Stimulated activated naive B cell treated with anti-CD40 and anti-IgM and Interleukin-4, amounts not matched to agents 10 μg/mL and 1 μg/mL and 100 μg/mL, for 72 hours (primary cell): ENCODE data around the gene GYS1.
"Not testable (repeated sequence)": the region's sequence is repeated elsewhere in the genome, so short reads cannot be mapped to it uniquely, and the experiment has no call there.

Source experiments
- ATAC-seq, 2 donors: fragments of 150-1000 bp; cut with Tn5 transposase; replicated peaks; 2 replicates each; pipeline ENCODE4 v1.10.0; 2021; ENCODE audit warnings: moderate library complexity in 1 of 2
- DNase-seq: peaks from one replicate; pipeline ENCODE4 v3.0.0; 2021
- H3K27ac Mint-ChIP-seq: one replicate; pipeline ENCODE4 v1.8.0; 2022; ENCODE audit warnings: mild to moderate bottlenecking, mixed read lengths
- H3K27me3 Mint-ChIP-seq, 2 donors: one replicate each; pipeline ENCODE4 v1.8.0; 2022; ENCODE audit warnings: mixed read lengths in 2 of 2
- H3K36me3 Mint-ChIP-seq, 2 donors: one replicate each; pipeline ENCODE4 v1.8.0; 2022; ENCODE audit warnings: mixed read lengths in 2 of 2, mild to moderate bottlenecking in 1 of 2
- H3K4me1 Mint-ChIP-seq, 2 donors: one replicate each; pipeline ENCODE4 v1.8.0; 2022; ENCODE audit warnings: mixed read lengths in 2 of 2, mild to moderate bottlenecking in 1 of 2
- H3K4me3 Mint-ChIP-seq, 2 donors: one replicate each; pipeline ENCODE4 v1.8.0; 2022; ENCODE audit warnings: mild to moderate bottlenecking in 2 of 2, mixed read lengths in 2 of 2, moderate library complexity in 1 of 2
- H3K9me3 Mint-ChIP-seq, 2 donors: one replicate each; pipeline ENCODE4 v1.8.0; 2022; ENCODE audit warnings: mixed read lengths in 2 of 2, mild to moderate bottlenecking in 1 of 2

GYS1 gene

DNA sequence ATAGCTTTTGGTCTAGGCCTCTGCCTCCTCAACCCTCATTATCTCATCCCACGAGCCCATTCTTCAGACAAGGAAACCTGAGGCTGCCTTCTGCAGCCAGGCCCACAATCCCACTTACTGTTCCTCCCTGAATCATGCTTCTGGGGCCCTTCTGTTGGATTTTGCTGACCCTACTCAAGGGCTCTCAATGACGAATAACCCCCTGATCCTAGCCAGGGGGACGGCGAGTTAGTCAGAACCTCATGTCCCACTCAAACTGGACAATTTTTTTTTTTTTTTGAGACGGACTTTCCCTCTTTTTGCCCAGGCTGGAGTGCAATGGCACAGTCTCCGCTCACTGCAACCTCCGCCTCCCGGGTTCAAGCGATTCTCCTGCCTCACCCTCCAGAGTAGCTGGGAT lies 29.0 kb upstream of the GYS1 start:
- H3K27me3 Mint-ChIP-seq, result peaks cover 5 to 23% of the 10 kb centered on the region in 2 donors
- H3K27ac Mint-ChIP-seq, result no peak overlapping the region
- ATAC-seq (no peak), DNase-seq (no peak)
- no peaks in the 10 kb centered on the region for H3K9me3 Mint-ChIP-seq
- H3K36me3 Mint-ChIP-seq, result no peaks in the 10 kb centered on the region
- H3K4me1 Mint-ChIP-seq, result peaks cover 20 to 36% of the 10 kb centered on the region in 2 donors
- H3K4me3 Mint-ChIP-seq, result no peak overlapping the region

DNA sequence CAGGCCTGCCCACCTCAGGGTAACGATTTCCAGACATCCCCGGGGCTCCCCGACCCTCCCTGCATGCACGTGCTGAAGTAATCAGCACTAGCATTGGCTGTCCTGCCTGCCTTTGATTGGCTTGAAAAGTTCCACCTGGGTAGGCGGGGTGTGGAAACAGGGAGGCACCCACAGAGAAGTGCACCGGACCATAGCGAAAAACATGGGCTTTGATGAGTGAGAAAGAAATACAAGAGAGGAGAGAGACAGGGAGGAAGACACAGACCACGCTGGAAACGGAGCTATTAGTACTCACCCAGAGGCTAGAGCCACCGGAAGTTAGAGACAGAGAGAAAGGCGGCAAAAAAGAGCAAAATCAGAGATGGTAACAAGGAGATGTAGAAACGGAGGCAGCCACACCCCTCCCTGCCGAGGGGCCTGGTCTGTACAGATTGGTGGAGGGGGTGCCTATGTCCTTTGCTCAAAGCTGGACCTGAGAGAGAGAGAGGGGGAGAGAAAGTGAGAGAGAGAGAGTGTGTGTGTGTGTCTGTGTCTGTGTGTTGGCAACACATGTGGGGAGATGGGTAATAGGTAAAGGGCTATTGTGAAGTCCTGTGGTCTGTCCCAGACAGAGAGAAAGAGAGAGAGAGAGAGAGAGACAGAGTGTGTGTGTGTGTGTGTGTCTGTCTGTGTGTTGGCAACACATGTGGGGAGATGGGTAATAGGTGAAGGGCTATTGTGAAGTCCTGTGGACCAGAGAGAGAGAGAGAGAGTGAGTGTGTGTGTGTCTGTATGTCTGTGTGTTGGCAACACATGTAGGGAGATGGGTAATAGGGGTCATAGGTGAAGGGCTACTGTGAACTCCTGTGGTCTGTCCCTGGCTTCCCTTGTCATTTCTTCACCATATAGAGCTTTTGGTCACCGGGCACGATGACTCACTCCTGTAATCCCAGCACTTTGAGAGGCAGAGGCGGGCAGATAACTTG lies 28.1 kb upstream of the GYS1 start:
- no peak overlapping the region for H3K27ac Mint-ChIP-seq
- no peaks in the 10 kb centered on the region for H3K9me3 Mint-ChIP-seq
- H3K4me3 Mint-ChIP-seq, result no peak overlapping the region
- DNase-seq (no peak), ATAC-seq (no peak)
- peaks cover 20 to 41% of the 10 kb centered on the region in 2 donors for H3K4me1 Mint-ChIP-seq
- peaks cover 4 to 6% of the 10 kb centered on the region in 2 donors for H3K36me3 Mint-ChIP-seq
- H3K27me3 Mint-ChIP-seq, result peaks cover 5 to 23% of the 10 kb centered on the region in 2 donors

DNA sequence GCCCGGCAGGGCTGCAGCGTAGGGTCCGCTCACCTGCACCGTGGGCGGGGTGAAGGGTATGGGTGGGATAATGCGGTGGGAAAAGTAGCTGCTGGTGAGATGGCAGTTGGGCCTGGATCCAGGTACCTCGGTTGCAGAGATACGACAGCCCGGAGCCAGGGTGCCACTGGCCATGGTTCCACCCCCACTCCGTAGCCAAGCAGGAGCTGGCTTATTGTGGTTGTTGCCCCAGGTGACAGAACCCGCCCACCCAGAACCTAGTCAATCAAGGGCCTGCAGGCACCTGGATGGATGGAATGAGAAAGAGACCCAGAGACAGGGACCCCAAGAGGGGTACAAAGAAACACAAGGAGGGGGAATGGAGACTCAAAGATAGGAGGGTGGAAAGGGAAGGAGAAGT lies 27.2 kb upstream of the GYS1 start:
- Mint-ChIP-seq H3K4me1 (peaks cover 20 to 41% of the 10 kb centered on the region in 2 donors), H3K4me3 (no peak overlapping the region), H3K27ac (no peak overlapping the region), H3K9me3 (no peaks in the 10 kb centered on the region), H3K27me3 (peaks cover 5 to 17% of the 10 kb centered on the region in 2 donors), H3K36me3 (peaks cover 12% of the 10 kb centered on the region in 2 donors)
- ATAC-seq, result no peak
- DNase-seq, result no peak

GRCh38 chr19:49019242-49019932 lies 26.3 kb upstream of the GYS1 start:
- peaks cover 20 to 41% of the 10 kb centered on the region in 2 donors for H3K4me1 Mint-ChIP-seq
- ATAC-seq, result peak; percentile 53 to 62
- peak; percentile 48 for DNase-seq
- peak overlapping the region; percentile 81 to 86 for H3K4me3 Mint-ChIP-seq
- H3K27ac Mint-ChIP-seq, result peak overlapping the region; percentile 91
- H3K9me3 Mint-ChIP-seq, result no peaks in the 10 kb centered on the region
- peaks cover 5 to 17% of the 10 kb centered on the region in 2 donors for H3K27me3 Mint-ChIP-seq
- peaks cover 12 to 16% of the 10 kb centered on the region in 2 donors for H3K36me3 Mint-ChIP-seq

DNA sequence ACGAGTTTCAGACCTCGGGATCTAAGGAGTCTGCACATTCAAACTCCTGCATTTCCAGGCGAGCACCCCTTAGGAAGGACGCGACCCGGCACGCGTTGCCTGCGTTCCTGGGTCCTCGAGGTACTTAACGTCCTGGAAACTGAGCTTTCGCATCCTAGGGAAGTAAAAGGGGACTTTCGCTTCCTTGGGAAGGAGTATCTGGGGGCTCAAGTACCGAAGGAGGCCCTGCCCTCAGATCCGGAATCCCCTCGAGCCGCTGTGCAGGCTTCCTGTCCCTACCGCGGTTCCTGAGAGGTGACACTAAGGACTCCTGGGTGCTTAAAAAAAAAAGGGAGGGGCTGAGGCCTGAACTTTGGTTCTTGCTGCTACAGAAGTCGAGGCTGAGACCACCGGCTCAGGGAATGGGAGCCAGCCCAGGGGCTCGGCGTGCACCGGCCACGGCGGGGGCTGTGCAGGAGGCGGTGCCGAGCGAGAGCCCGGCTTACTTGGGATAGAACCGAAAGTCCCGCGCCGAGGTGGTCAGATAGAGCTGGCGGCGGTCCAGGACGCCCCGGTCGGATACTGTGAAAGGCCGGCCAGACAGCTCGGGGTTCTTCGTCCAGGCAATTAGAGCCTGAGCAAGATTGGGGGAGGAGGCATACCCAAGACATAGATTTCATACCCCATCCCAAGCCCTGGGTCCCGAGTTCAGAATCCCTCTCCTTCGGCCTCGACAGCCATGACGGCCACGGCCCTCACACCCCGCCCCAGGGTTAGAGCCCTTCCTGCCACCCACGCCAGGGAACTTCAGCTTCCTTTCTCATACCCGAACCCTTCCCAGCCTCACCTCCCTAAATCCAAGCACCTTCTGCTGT lies 25.5 kb upstream of the GYS1 start:
- peak in 1 of 2 donors; percentile 20 for ATAC-seq
- H3K27ac Mint-ChIP-seq, result peak overlapping the region; percentile 91
- H3K4me1 Mint-ChIP-seq, result peaks cover 20 to 41% of the 10 kb centered on the region in 2 donors
- peaks cover 5 to 17% of the 10 kb centered on the region in 2 donors for H3K27me3 Mint-ChIP-seq
- DNase-seq, H3K9me3 Mint-ChIP-seq: not testable (repeated sequence)
- peaks cover 18 to 22% of the 10 kb centered on the region in 2 donors for H3K36me3 Mint-ChIP-seq
- H3K4me3 Mint-ChIP-seq, result peak overlapping the region; percentile 81 to 86

DNA sequence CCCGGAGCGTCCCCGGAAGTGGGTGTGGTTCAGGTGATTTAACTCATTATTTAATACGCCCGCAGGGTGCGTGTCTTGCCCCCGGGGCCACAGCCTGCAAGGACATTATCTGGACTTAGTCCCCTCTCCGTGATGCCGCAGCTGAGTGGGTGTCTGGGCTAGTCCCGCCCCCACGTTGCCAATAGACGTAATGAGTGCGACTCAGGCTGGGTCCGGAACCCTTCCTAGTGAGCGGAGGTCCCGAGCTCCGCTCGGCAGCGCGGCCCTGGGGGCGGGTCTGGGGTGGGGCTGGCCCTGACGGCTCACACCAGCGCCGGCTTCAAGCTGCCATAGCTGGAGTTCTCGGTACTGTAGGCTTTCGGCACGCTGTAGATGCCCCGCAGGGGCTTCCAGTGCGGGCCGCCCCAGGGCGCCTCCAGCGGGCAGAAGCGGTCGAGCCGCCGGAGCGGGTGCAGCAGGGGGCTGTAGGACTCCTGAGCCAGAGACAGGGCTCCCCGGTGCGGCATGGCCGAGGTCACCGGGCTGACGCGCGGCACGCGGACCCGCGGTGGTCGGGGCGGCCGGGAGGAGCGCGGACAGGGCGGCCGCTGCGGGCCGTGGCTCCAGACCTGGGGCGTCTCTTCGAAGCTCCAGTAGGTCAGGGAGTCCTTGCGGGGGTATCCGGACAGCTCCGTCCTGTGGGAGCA lies 24.7 kb upstream of the GYS1 start:
- Mint-ChIP-seq H3K4me1 (peaks cover 20 to 41% of the 10 kb centered on the region in 2 donors), H3K4me3 (peak overlapping the region; percentile 81 to 86), H3K27ac (peak overlapping the region; percentile 57), H3K36me3 (peaks cover 22 to 23% of the 10 kb centered on the region in 2 donors), H3K9me3 (no peaks in the 10 kb centered on the region), H3K27me3 (peaks cover 5 to 17% of the 10 kb centered on the region in 2 donors)
- peak; percentile 64 for DNase-seq
- ATAC-seq, result peak; percentile 79 to 81

DNA sequence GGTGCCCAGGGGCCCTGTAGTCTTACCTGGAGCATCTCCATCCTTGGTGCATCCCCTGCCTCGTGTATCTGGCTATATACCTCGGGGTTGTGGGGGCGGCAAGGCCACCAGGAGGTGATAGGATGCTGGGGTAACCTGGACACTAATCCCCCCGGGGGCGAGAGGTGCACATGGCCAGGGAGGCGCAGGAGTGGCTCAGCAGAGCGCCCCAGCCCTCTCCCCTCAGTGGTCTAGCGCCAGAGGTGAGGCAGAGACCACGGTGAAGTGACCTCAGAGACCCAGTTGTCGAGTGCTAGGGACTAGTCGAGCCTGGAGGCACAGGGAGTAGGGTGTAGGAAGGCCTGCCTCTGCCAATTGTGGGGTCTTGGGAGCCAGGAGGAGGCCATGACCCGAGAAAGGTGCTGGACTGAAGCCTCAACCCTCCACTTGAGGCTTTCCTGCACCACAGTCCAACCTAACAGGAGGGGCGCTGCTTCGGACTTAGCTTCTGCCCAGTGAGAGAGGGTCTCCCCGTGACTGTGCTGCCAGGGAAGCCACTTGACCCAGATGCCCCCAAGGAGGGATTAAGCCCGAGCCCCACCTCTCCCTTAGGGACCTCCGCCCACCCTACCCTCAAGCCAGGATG lies 24.0 kb upstream of the GYS1 start, which contains the start of gene LHB:
Gene LHB (minus strand): TSS at position 51 of the 625 bp plus-strand sequence. CDS start 10 bp downstream, at position 41.
- Mint-ChIP-seq H3K4me1 (peaks cover 20 to 41% of the 10 kb centered on the region in 2 donors), H3K27me3 (peaks cover 5 to 17% of the 10 kb centered on the region in 2 donors), H3K27ac (peak within 1 kb of the TSS; percentile 57), H3K9me3 (no peaks in the 10 kb centered on the region), H3K4me3 (peak within 1 kb of the TSS; percentile 81 to 86), H3K36me3 (peaks cover 25% of the 10 kb centered on the region in 2 donors)
- DNase-seq (no peak), ATAC-seq (no peak)

DNA sequence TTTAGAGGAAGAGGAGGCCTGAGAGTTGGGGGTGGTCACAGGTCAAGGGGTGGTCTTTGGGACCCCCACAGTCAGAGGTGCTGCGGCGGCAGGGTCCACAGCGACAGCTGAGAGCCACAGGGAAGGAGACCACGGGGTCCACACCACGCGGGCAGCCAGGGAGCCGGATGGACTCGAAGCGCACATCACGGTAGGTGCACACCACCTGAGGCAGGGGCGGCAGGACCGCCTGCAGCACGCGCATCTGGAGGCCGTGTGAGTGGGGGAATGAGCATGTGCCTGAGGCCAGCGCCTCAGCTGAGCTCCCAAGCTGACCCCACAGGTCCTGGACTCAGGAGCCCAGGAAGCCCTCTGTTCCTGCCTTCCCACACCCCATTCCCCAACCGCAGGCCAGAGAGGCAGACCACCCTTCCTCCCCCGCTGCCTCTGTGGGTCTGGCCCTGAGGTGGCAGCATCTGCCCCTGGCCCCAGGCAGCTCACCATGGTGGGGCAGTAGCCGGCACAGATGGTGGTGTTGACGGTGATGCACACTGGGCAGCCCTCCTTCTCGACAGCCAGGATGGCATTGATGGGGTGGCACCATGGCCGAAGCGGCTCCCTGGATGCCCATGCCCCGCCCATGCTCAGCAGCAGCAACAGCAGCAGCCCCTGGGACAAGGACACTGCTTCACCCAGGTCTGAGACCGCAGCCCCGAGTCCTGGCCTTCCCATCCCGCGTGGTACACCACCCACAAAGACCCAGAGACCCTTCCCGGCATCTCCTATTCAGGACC lies 23.1 kb upstream of the GYS1 start:
- Mint-ChIP-seq H3K27ac (peak overlapping the region; percentile 32), H3K4me1 (peaks cover 17 to 40% of the 10 kb centered on the region in 2 donors), H3K9me3 (no peaks in the 10 kb centered on the region), H3K4me3 (no peak overlapping the region), H3K27me3 (peaks cover 5 to 17% of the 10 kb centered on the region in 2 donors), H3K36me3 (peaks cover 25 to 26% of the 10 kb centered on the region in 2 donors)
- DNase-seq (no peak), ATAC-seq (no peak)

- H3K36me3 Mint-ChIP-seq, result peaks cover 34 to 40% of the 10 kb centered on the region in 2 donors
- no peaks in the 10 kb centered on the region for H3K9me3 Mint-ChIP-seq
Measured at GRCh38 chr19:49014870-49015255, 21.8 kb upstream of the GYS1 start.

DNA sequence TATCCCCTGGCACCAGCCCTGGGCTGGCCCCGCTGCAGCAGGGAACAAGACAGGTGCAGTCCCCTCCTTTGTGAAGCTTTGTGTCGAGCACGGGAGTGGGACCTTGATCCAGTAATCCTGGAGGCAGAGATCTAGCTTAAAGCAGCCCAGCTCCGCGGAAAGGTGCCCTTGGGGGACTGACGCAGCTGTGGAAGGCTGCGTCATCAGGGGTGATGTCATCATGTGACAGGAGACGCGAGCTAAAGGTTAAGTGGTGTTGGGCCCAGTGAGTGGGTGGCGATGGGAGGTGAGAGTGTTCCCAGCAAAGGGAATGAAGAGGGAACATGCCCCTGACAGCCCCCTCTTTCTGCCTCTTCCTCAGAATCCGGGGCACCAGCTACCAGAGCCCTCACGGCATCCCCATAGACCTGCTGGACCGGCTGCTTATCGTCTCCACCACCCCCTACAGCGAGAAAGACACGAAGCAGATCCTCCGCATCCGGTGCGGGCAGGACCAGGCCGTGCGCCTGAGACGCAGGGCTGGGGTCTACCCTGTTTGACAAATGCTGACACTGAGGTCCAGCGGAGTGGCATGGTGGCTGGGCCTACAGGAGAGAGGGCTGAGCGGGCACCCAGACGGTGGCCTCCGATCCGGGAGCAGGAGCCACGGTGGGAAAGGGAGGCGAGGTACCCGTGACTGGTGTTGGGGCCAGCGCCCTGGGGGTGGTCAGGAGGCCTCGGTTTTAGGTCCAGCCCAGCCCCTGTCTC lies 21.2 kb upstream of the GYS1 start:
- H3K36me3 Mint-ChIP-seq, result peaks cover 34 to 45% of the 10 kb centered on the region in 2 donors
- peaks cover 4 to 5% of the 10 kb centered on the region in 2 donors for H3K27me3 Mint-ChIP-seq
- peak overlapping the region; percentile 16 for H3K27ac Mint-ChIP-seq
- peaks cover 10 to 20% of the 10 kb centered on the region in 2 donors for H3K4me1 Mint-ChIP-seq
- DNase-seq, result no peak
- H3K4me3 Mint-ChIP-seq, result no peak overlapping the region
- no peak for ATAC-seq
- H3K9me3 Mint-ChIP-seq, result no peaks in the 10 kb centered on the region

More at GRCh38 chr19:49014870-49015255, 21.8 kb upstream of the GYS1 start:
- Mint-ChIP-seq H3K27ac (no peak overlapping the region), H3K4me3 (no peak overlapping the region), H3K4me1 (peaks cover 11 to 26% of the 10 kb centered on the region in 2 donors), H3K27me3 (peaks cover 5 to 11% of the 10 kb centered on the region in 2 donors)
- DNase-seq (no peak), ATAC-seq (no peak)

- no peaks in the 10 kb centered on the region for H3K9me3 Mint-ChIP-seq
- peaks cover 0 to 2% of the 10 kb centered on the region in 2 donors for H3K4me1 Mint-ChIP-seq
- H3K36me3 Mint-ChIP-seq, result peaks cover 31 to 52% of the 10 kb centered on the region in 2 donors
- ATAC-seq, result no peak
- no peak overlapping the region for H3K27ac Mint-ChIP-seq
- no peak for DNase-seq
- H3K4me3 Mint-ChIP-seq, result no peak overlapping the region
- no peaks in the 10 kb centered on the region for H3K27me3 Mint-ChIP-seq
Measured at GRCh38 chr19:49011194-49011593, 18.1 kb upstream of the GYS1 start.

DNA sequence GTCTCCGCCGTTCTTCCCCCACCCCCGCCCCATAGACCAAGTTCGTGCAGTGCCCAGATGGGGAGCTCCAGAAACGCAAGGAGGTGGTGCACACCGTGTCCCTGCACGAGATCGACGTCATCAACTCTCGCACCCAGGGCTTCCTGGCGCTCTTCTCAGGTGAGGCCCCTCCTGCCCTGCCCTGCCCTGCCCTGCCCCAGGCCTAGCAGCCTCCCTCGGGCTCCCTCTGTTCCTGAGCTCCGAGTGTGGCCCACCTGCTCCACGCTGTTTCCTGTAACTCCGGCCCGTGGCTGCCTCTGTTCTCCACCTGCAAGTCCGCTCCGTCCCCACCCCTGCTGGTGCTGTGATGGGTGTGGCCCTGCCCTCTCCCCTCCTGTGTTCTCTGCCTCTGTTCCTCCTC lies 17.3 kb upstream of the GYS1 start:
- Mint-ChIP-seq H3K36me3 (peaks cover 32 to 48% of the 10 kb centered on the region in 2 donors), H3K27me3 (no peaks in the 10 kb centered on the region), H3K4me1 (peaks cover 0 to 2% of the 10 kb centered on the region in 2 donors), H3K27ac (peak overlapping the region; percentile 43), H3K9me3 (no peaks in the 10 kb centered on the region), H3K4me3 (no peak overlapping the region)
- ATAC-seq (no peak), DNase-seq (no peak)
